ENCODE measurements around the gene PEMT. TPM values are rescaled to one million over a fixed set of nuclear protein-coding genes. Genes with fewer than 3 reads are reported as not detected.

Gene PEMT
- total RNA-seq, 1 donor from 2014 or later = 24.7 TPM

GRCh38 chr17:17532991-17533390, 58.5 kb downstream of the PEMT start:
- no peak for DNase-seq

GRCh38 chr17:17531156-17531555, 60.4 kb downstream of the PEMT start:
- no peak for DNase-seq

- DNase-seq = no peak
Observed at GRCh38 chr17:17528696-17529652, 62.5 kb downstream of the PEMT start.

- DNase-seq = no peak
Observed at GRCh38 chr17:17527956-17528500, 63.5 kb downstream of the PEMT start.

GRCh38 chr17:17527534-17527933, 64.0 kb downstream of the PEMT start:
- DNase-seq = no peak

GRCh38 chr17:17526369-17526768, 65.1 kb downstream of the PEMT start:
- no peak for DNase-seq

- DNase-seq = no peak
Observed at GRCh38 chr17:17525956-17526355, 65.6 kb downstream of the PEMT start.

- peak; percentile 9 for DNase-seq
Observed at GRCh38 chr17:17525311-17525710, 66.2 kb downstream of the PEMT start.

GRCh38 chr17:17523731-17524490, 67.6 kb downstream of the PEMT start:
- no peak for DNase-seq

- no peak for DNase-seq
Observed at GRCh38 chr17:17523001-17523730, 68.3 kb downstream of the PEMT start.

GRCh38 chr17:17520599-17521232, 70.8 kb downstream of the PEMT start:
- no peak for DNase-seq

GRCh38 chr17:17519886-17520285, 71.6 kb downstream of the PEMT start:
- no peak for DNase-seq

GRCh38 chr17:17518951-17519350, 72.6 kb downstream of the PEMT start:
- no peak for DNase-seq

- no peak for DNase-seq
Observed at GRCh38 chr17:17518014-17518413, 73.5 kb downstream of the PEMT start.

- DNase-seq = no peak
Observed at GRCh38 chr17:17516941-17517720, 74.4 kb downstream of the PEMT start.

GRCh38 chr17:17515934-17516930, 75.3 kb downstream of the PEMT start:
- DNase-seq = no peak

GRCh38 chr17:17514993-17515933, 76.2 kb downstream of the PEMT start:
- DNase-seq = no peak

GRCh38 chr17:17514361-17514992, 77.0 kb downstream of the PEMT start:
- no peak for DNase-seq
